Nephron progenitor cell (in vitro differentiated cells): ENCODE measurements around the gene GNA12.

Experiments
- DNase-seq: peaks from one replicate; pipeline ENCODE4 v3.0.0; 2021
- H3K27ac Mint-ChIP-seq: 2 replicates; pipeline ENCODE4 v1.8.0; 2021; ENCODE audit warnings: mild to moderate bottlenecking, moderate library complexity, mixed read lengths
- H3K27me3 Mint-ChIP-seq: 2 replicates; pipeline ENCODE4 v1.8.0; 2021; ENCODE audit warnings: mild to moderate bottlenecking, low read depth, mixed read lengths; ENCODE audit not compliant: poor library complexity
- H3K36me3 Mint-ChIP-seq: 2 replicates; pipeline ENCODE4 v1.8.0; 2021; ENCODE audit warnings: low read depth, mixed read lengths
- H3K4me1 Mint-ChIP-seq: 2 replicates; pipeline ENCODE4 v1.8.0; 2021; ENCODE audit warnings: mixed read lengths
- H3K4me3 Mint-ChIP-seq: 2 replicates; pipeline ENCODE4 v1.8.0; 2021; ENCODE audit warnings: mild to moderate bottlenecking, moderate library complexity, mixed read lengths
- H3K9me3 Mint-ChIP-seq: 2 replicates; pipeline ENCODE4 v1.8.0; 2021; ENCODE audit warnings: mild to moderate bottlenecking, moderate library complexity, mixed read lengths
- TF ChIP-seq, protein P1 (sequence below): fragments of 200-600 bp; sonication (generic); IDR thresholded peaks from 2 replicates; pipeline ENCODE4 v1.5.0; 2021; ENCODE audit warnings: antibody characterized with exemption

The GNA12 gene

GRCh38 chr7:2688409-2689342, 155.4 kb downstream of the GNA12 start:
- peaks cover 78% of the 10 kb centered on the region for H3K27me3 Mint-ChIP-seq
- peak; percentile 41 for DNase-seq
- H3K4me1 Mint-ChIP-seq = peaks cover 7% of the 10 kb centered on the region
- H3K4me3 Mint-ChIP-seq = peak overlapping the region; percentile 54
- H3K27ac Mint-ChIP-seq = no peak overlapping the region
- H3K9me3 Mint-ChIP-seq = no peaks in the 10 kb centered on the region
- H3K36me3 Mint-ChIP-seq = no peaks in the 10 kb centered on the region
- TF ChIP-seq, protein P1, sequence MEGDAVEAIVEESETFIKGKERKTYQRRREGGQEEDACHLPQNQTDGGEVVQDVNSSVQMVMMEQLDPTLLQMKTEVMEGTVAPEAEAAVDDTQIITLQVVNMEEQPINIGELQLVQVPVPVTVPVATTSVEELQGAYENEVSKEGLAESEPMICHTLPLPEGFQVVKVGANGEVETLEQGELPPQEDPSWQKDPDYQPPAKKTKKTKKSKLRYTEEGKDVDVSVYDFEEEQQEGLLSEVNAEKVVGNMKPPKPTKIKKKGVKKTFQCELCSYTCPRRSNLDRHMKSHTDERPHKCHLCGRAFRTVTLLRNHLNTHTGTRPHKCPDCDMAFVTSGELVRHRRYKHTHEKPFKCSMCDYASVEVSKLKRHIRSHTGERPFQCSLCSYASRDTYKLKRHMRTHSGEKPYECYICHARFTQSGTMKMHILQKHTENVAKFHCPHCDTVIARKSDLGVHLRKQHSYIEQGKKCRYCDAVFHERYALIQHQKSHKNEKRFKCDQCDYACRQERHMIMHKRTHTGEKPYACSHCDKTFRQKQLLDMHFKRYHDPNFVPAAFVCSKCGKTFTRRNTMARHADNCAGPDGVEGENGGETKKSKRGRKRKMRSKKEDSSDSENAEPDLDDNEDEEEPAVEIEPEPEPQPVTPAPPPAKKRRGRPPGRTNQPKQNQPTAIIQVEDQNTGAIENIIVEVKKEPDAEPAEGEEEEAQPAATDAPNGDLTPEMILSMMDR = no peak

- peak; percentile 52 for DNase-seq
- TF ChIP-seq, protein P1 = no peak
- Mint-ChIP-seq H3K9me3 (no peaks in the 10 kb centered on the region), H3K36me3 (no peaks in the 10 kb centered on the region), H3K27me3 (peaks cover 78% of the 10 kb centered on the region), H3K4me1 (peaks cover 7% of the 10 kb centered on the region), H3K27ac (no peak within 1 kb of the TSS), H3K4me3 (peak within 1 kb of the TSS; percentile 54)
Observed at GRCh38 chr7:2687881-2688318, 156.2 kb downstream of the GNA12 start, which contains the start of gene AMZ1. Gene AMZ1, plus strand, starts transcription at chr7:2688202. Its CDS starts 12,250 bp downstream, at chr7:2700452.

- DNase-seq = no peak
- TF ChIP-seq, protein P1 = no peak
- no peaks in the 10 kb centered on the region for H3K36me3 Mint-ChIP-seq
- H3K9me3 Mint-ChIP-seq = no peaks in the 10 kb centered on the region
- no peak overlapping the region for H3K4me3 Mint-ChIP-seq
- peaks cover 77% of the 10 kb centered on the region for H3K27me3 Mint-ChIP-seq
- H3K27ac Mint-ChIP-seq = no peak overlapping the region
- peaks cover 7% of the 10 kb centered on the region for H3K4me1 Mint-ChIP-seq
Observed at GRCh38 chr7:2687338-2687869, 156.7 kb downstream of the GNA12 start.

DNA sequence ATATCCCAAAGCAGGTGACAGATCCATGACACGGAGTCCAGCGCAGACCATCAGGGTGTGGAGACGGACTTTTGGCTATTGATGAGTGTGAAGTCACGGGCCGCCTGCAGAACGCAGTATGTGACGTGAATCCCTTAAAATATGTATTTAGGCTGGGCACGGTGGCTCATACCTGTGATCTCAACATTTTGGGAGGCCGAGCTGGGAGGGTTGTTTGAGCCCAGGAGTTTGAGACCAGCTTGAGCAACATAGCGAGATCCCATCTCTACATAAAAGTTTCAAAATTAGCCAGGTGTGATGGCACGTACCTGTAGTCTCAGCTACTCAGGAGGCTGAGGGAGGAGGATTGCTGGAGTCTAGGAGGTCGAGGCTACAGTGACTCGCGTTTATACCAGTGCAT, 158.0 kb downstream of the GNA12 start:
- Mint-ChIP-seq H3K4me3 (peak overlapping the region; percentile 40), H3K27ac (no peak overlapping the region), H3K36me3 (no peaks in the 10 kb centered on the region), H3K9me3 (no peaks in the 10 kb centered on the region), H3K4me1 (peaks cover 7% of the 10 kb centered on the region), H3K27me3 (peaks cover 67% of the 10 kb centered on the region)
- TF ChIP-seq, protein P1 = no peak
- no peak for DNase-seq

DNA sequence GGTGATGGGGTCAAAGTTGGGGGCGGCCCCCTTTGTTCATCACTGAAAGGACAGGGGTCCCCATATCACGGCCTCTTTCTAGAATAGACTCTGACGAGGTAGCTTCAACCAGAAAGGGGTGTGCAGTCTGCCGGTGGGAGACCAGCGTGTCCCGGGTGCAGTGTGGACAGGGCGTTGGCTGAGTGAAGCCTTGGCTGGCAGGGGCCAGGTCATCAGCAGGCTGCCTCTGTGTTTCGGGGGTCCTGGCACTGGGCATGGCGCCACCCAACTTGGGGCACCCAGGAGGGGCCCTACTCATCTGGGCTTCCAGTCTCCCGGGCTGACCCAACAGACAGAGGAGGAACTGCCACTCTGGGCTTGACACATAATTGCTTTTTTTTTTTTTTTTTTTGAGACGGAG, 159.6 kb downstream of the GNA12 start:
- Mint-ChIP-seq H3K4me1 (peaks cover 7% of the 10 kb centered on the region), H3K27me3 (peaks cover 58% of the 10 kb centered on the region), H3K9me3 (no peaks in the 10 kb centered on the region), H3K4me3 (no peak overlapping the region), H3K27ac (no peak overlapping the region), H3K36me3 (no peaks in the 10 kb centered on the region)
- TF ChIP-seq, protein P1 = no peak
- DNase-seq = no peak
